WTC11 (cell line): ENCODE data around the gene INAFM2. TPM values are rescaled to one million over a fixed set of nuclear protein-coding genes. Genes with fewer than 3 reads are reported as not detected.

ENCODE experiments used
- ATAC-seq: fragments of 200-7000 bp; cut with Tn5 transposase; 2 replicates; pipeline ENCODE4 v1.10.0; 2021; ENCODE audit warnings: mild to moderate bottlenecking, moderate library complexity
- CTCF ChIA-PET: fragments of 300-600 bp; sonication (Branson Sonifier 250); formaldehyde crosslinking; loops from one replicate; lab custom pipeline; 2021; ENCODE audit warnings: antibody characterized with exemption; lab: Charles Lee
- POLR2A ChIA-PET: fragments of 350-600 bp; sonication (Branson Sonifier 250); formaldehyde crosslinking; loops from one replicate; lab custom pipeline; 2021; ENCODE audit warnings: antibody characterized with exemption; lab: Charles Lee
- DNase-seq: peaks from one replicate; pipeline ENCODE4 v3.0.0; 2021; ENCODE audit warnings: low spot score
- H3K27ac Mint-ChIP-seq: 2 replicates; pipeline ENCODE4 v1.8.0; 2021; ENCODE audit warnings: mixed read lengths
- H3K27me3 Mint-ChIP-seq: 2 replicates; pipeline ENCODE4 v1.8.0; 2021; ENCODE audit warnings: low read depth, mild to moderate bottlenecking, moderate library complexity, mixed read lengths
- H3K36me3 Mint-ChIP-seq: 2 replicates; pipeline ENCODE4 v1.8.0; 2021; ENCODE audit warnings: mixed read lengths
- H3K4me1 Mint-ChIP-seq: 2 replicates; pipeline ENCODE4 v1.8.0; 2022; ENCODE audit warnings: mixed read lengths
- H3K4me3 Mint-ChIP-seq: 2 replicates; pipeline ENCODE4 v1.8.0; 2021; ENCODE audit warnings: mild to moderate bottlenecking, moderate library complexity, mixed read lengths
- H3K9me3 Mint-ChIP-seq: 2 replicates; pipeline ENCODE4 v1.8.0; 2021; ENCODE audit warnings: mixed read lengths
- ELF4 ChIP-seq: sonication (generic); formaldehyde crosslinking; IDR thresholded peaks from 2 replicates; pipeline ENCODE4 v1.8.1; 2022; ENCODE audit warnings: low read depth, mild to moderate bottlenecking, moderate library complexity, missing genetic modification reagents
- ESRRA ChIP-seq: sonication (generic); formaldehyde crosslinking; IDR thresholded peaks from 2 replicates; pipeline ENCODE4 v1.8.1; 2022; ENCODE audit warnings: mild to moderate bottlenecking, missing genetic modification reagents, borderline replicate concordance
- IRF2 ChIP-seq: sonication (generic); formaldehyde crosslinking; IDR thresholded peaks from 2 replicates; pipeline ENCODE4 v1.8.0; 2022; ENCODE audit warnings: low read depth, missing genetic modification reagents, borderline replicate concordance
- JAZF1 ChIP-seq: fragments of 250-450 bp; sonication (Bioruptor Pico); IDR thresholded peaks from 2 replicates; pipeline ENCODE4 v1.9.0; 2021; ENCODE audit warnings: moderate library complexity, mild to moderate bottlenecking, inconsistent platforms
- NR1H2 ChIP-seq: sonication (generic); formaldehyde crosslinking; IDR thresholded peaks from 2 replicates; pipeline ENCODE4 v1.9.0; 2021; ENCODE audit warnings: mild to moderate bottlenecking, moderate library complexity, missing genetic modification reagents
- PRRX2 ChIP-seq: fragments of 250-450 bp; sonication (Bioruptor Pico); IDR thresholded peaks from 2 replicates; pipeline ENCODE4 v1.8.0; 2021; ENCODE audit warnings: mild to moderate bottlenecking
- ZNF219 ChIP-seq: sonication (generic); formaldehyde crosslinking; IDR thresholded peaks from 2 replicates; pipeline ENCODE4 v1.8.0; 2023; ENCODE audit warnings: missing genetic modification reagents, mild to moderate bottlenecking, borderline replicate concordance
- ZNF416 ChIP-seq: fragments of 250-450 bp; sonication (Bioruptor Pico); IDR thresholded peaks from 2 replicates; pipeline ENCODE4 v1.9.0; 2021; ENCODE audit warnings: mild to moderate bottlenecking, inconsistent platforms
- ZNF671 ChIP-seq: fragments of 250-450 bp; sonication (Bioruptor Pico); IDR thresholded peaks from 2 replicates; pipeline ENCODE4 v1.8.0; 2021; ENCODE audit warnings: mild to moderate bottlenecking
- total RNA-seq: library from RNA; stranded (reverse); gene quantifications from 3 replicates; pipeline ENCODE4 v1.2.3, GENCODE V29; 2021
- TF ChIP-seq, protein P1 (sequence below): fragments of 250-450 bp; sonication (Bioruptor Pico); IDR thresholded peaks from 2 replicates; pipeline ENCODE4 v1.8.0; 2021; ENCODE audit warnings: mild to moderate bottlenecking
- TF ChIP-seq, protein P2 (sequence below): sonication (generic); formaldehyde crosslinking; conservative IDR thresholded peaks from 2 replicates; pipeline ENCODE4 v1.8.1; 2023; ENCODE audit warnings: mild to moderate bottlenecking, low read depth, missing genetic modification reagents, moderate library complexity
- TF ChIP-seq, protein P3 (sequence below): sonication (generic); formaldehyde crosslinking; IDR thresholded peaks from 2 replicates; pipeline ENCODE4 v1.8.1; 2023; ENCODE audit warnings: mild to moderate bottlenecking, missing genetic modification reagents
- TF ChIP-seq, protein P4 (sequence below): sonication (generic); formaldehyde crosslinking; IDR thresholded peaks from 2 replicates; pipeline ENCODE4 v1.8.1; 2022; ENCODE audit warnings: missing genetic modification reagents, borderline replicate concordance
- TF ChIP-seq, protein P5 (sequence below): sonication (generic); formaldehyde crosslinking; IDR thresholded peaks from 2 replicates; pipeline ENCODE4 v1.8.0; 2022; ENCODE audit warnings: mild to moderate bottlenecking, missing genetic modification reagents
- TF ChIP-seq, protein P6 (sequence below): sonication (generic); formaldehyde crosslinking; IDR thresholded peaks from 2 replicates; pipeline ENCODE4 v1.8.1; 2022; ENCODE audit warnings: low read depth, missing genetic modification reagents, borderline replicate concordance

Gene INAFM2
- total RNA-seq, 1 experiment from 2014 or later, result 34.2 TPM

DNA sequence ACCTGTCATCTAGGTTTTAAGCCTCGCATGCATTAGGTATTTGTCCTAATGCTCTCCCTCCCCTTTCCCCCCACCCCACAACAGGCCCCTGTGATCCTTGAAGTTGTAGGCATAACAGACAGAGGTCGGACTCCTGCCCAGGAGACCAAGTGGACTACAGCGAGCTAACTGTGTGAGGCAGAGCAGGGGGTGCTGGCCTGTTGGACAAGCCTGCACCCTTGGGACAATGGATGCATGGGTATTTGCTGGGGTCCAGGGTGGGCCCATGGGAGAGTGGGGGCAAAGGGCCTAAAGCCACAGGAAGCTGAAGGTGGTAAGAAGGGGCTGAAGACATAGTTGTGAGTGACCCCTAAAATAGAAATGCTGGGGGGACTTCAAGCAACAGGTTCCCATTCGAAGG is 18.2 kb upstream of the INAFM2 start (continued):
- TF ChIP-seq, protein P1, sequence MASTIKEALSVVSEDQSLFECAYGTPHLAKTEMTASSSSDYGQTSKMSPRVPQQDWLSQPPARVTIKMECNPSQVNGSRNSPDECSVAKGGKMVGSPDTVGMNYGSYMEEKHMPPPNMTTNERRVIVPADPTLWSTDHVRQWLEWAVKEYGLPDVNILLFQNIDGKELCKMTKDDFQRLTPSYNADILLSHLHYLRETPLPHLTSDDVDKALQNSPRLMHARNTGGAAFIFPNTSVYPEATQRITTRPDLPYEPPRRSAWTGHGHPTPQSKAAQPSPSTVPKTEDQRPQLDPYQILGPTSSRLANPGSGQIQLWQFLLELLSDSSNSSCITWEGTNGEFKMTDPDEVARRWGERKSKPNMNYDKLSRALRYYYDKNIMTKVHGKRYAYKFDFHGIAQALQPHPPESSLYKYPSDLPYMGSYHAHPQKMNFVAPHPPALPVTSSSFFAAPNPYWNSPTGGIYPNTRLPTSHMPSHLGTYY (CRISPR knock-in tag), result no peak

DNA sequence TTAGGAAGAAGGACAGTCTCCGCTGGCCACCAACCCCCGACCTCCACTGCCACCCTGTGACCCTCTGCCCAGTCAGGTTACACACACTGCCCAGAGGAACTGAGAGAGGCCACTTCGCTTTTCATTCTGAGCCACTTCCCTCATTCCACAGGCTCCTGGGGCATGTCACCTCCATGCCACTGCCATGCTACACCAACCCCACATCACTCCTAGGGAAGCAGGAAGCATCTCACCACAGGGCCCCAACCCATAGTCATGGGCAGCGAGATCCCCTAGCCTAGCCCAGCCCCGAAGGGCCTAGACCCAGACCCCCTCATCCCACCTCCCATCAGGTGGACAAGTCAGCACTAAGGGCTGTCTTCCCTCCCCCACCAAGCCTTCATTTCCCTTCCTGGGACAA is 17.1 kb upstream of the INAFM2 start:
- H3K36me3 Mint-ChIP-seq, result no peaks in the 10 kb centered on the region
- POLR2A ChIA-PET, result interaction anchor here (1.0 to 1.8 kb wide), 3 partner anchors 14 to 17 kb away, joined by 3 to 5 read pairs (median 4); partner anchors contain the start of gene INAFM2
- TF ChIP-seq JAZF1 (CRISPR knock-in tag) (no peak), NR1H2 (CRISPR knock-in tag) (no peak), PRRX2 (CRISPR knock-in tag) (no peak), ESRRA (no peak), ZNF416 (CRISPR knock-in tag) (no peak), ZNF671 (CRISPR knock-in tag) (no peak), ZNF219 (CRISPR knock-in tag) (no peak), ELF4 (CRISPR knock-in tag) (no peak), IRF2 (CRISPR knock-in tag) (no peak)
- TF ChIP-seq, protein P2, sequence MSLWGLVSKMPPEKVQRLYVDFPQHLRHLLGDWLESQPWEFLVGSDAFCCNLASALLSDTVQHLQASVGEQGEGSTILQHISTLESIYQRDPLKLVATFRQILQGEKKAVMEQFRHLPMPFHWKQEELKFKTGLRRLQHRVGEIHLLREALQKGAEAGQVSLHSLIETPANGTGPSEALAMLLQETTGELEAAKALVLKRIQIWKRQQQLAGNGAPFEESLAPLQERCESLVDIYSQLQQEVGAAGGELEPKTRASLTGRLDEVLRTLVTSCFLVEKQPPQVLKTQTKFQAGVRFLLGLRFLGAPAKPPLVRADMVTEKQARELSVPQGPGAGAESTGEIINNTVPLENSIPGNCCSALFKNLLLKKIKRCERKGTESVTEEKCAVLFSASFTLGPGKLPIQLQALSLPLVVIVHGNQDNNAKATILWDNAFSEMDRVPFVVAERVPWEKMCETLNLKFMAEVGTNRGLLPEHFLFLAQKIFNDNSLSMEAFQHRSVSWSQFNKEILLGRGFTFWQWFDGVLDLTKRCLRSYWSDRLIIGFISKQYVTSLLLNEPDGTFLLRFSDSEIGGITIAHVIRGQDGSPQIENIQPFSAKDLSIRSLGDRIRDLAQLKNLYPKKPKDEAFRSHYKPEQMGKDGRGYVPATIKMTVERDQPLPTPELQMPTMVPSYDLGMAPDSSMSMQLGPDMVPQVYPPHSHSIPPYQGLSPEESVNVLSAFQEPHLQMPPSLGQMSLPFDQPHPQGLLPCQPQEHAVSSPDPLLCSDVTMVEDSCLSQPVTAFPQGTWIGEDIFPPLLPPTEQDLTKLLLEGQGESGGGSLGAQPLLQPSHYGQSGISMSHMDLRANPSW, result no peak
- TF ChIP-seq, protein P3, sequence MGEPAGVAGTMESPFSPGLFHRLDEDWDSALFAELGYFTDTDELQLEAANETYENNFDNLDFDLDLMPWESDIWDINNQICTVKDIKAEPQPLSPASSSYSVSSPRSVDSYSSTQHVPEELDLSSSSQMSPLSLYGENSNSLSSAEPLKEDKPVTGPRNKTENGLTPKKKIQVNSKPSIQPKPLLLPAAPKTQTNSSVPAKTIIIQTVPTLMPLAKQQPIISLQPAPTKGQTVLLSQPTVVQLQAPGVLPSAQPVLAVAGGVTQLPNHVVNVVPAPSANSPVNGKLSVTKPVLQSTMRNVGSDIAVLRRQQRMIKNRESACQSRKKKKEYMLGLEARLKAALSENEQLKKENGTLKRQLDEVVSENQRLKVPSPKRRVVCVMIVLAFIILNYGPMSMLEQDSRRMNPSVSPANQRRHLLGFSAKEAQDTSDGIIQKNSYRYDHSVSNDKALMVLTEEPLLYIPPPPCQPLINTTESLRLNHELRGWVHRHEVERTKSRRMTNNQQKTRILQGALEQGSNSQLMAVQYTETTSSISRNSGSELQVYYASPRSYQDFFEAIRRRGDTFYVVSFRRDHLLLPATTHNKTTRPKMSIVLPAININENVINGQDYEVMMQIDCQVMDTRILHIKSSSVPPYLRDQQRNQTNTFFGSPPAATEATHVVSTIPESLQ (CRISPR knock-in tag), result no peak
- TF ChIP-seq, protein P4, sequence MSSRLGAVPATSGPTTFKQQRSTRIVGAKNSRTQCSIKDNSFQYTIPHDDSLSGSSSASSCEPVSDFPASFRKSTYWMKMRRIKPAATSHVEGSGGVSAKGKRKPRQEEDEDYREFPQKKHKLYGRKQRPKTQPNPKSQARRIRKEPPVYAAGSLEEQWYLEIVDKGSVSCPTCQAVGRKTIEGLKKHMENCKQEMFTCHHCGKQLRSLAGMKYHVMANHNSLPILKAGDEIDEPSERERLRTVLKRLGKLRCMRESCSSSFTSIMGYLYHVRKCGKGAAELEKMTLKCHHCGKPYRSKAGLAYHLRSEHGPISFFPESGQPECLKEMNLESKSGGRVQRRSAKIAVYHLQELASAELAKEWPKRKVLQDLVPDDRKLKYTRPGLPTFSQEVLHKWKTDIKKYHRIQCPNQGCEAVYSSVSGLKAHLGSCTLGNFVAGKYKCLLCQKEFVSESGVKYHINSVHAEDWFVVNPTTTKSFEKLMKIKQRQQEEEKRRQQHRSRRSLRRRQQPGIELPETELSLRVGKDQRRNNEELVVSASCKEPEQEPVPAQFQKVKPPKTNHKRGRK, result no peak
- TF ChIP-seq, protein P5, sequence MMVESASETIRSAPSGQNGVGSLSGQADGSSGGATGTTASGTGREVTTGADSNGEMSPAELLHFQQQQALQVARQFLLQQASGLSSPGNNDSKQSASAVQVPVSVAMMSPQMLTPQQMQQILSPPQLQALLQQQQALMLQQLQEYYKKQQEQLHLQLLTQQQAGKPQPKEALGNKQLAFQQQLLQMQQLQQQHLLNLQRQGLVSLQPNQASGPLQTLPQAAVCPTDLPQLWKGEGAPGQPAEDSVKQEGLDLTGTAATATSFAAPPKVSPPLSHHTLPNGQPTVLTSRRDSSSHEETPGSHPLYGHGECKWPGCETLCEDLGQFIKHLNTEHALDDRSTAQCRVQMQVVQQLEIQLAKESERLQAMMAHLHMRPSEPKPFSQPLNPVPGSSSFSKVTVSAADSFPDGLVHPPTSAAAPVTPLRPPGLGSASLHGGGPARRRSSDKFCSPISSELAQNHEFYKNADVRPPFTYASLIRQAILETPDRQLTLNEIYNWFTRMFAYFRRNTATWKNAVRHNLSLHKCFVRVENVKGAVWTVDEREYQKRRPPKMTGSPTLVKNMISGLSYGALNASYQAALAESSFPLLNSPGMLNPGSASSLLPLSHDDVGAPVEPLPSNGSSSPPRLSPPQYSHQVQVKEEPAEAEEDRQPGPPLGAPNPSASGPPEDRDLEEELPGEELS (CRISPR knock-in tag), result no peak
- TF ChIP-seq, protein P6, sequence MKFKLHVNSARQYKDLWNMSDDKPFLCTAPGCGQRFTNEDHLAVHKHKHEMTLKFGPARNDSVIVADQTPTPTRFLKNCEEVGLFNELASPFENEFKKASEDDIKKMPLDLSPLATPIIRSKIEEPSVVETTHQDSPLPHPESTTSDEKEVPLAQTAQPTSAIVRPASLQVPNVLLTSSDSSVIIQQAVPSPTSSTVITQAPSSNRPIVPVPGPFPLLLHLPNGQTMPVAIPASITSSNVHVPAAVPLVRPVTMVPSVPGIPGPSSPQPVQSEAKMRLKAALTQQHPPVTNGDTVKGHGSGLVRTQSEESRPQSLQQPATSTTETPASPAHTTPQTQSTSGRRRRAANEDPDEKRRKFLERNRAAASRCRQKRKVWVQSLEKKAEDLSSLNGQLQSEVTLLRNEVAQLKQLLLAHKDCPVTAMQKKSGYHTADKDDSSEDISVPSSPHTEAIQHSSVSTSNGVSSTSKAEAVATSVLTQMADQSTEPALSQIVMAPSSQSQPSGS (CRISPR knock-in tag), result no peak
- H3K27me3 Mint-ChIP-seq, result peaks cover 3% of the 10 kb centered on the region; the same call in 1 of the 2 replicates
- DNase-seq, result no peak
- CTCF ChIA-PET, result interaction anchor here (1.0 to 17.8 kb wide), 11 partner anchors 11 to 116 kb away, joined by 3 to 690 read pairs (median 23); partner anchors contain the start of genes ANKRD63, CCDC9B and INAFM2
- peaks cover 44% of the 10 kb centered on the region for H3K4me1 Mint-ChIP-seq
- no peak overlapping the region for H3K27ac Mint-ChIP-seq
- no peak for ATAC-seq
- no peak overlapping the region for H3K4me3 Mint-ChIP-seq
- no peaks in the 10 kb centered on the region for H3K9me3 Mint-ChIP-seq
